Effector memory CD8-positive, alpha-beta T cell (primary cell): ENCODE results near the gene DENND5B.
A peak's percentile ranks its signal among the peaks of the same experiment; 100 is the strongest.
"Not testable (repeated sequence)": the region's sequence is repeated elsewhere in the genome, so short reads cannot be mapped to it uniquely, and the experiment has no call there.

Source experiments
- ATAC-seq: fragments of 150-1000 bp; cut with Tn5 transposase; replicated peaks from 2 replicates; pipeline ENCODE4 v1.10.0; 2021; ENCODE audit warnings: mild to moderate bottlenecking, moderate library complexity
- DNase-seq, 3 experiments: peaks; one replicate each; pipeline ENCODE4 v3.0.0; 2021
- H3K27ac Mint-ChIP-seq, 2 donors: one replicate each; pipeline ENCODE4 v1.8.0; 2022; ENCODE audit warnings: mild to moderate bottlenecking in 2 of 2, mixed read lengths in 2 of 2, moderate library complexity in 2 of 2
- H3K27me3 Mint-ChIP-seq, 2 donors: one replicate each; pipeline ENCODE4 v1.8.0; 2022; ENCODE audit warnings: mixed read lengths in 2 of 2
- H3K36me3 Mint-ChIP-seq: one replicate; pipeline ENCODE4 v1.8.0; 2022; ENCODE audit warnings: mild to moderate bottlenecking, moderate library complexity, mixed read lengths; ENCODE audit not compliant: insufficient read depth
- H3K4me1 Mint-ChIP-seq, 2 donors: one replicate each; pipeline ENCODE4 v1.8.0; 2022; ENCODE audit warnings: low read depth in 2 of 2, mixed read lengths in 2 of 2
- H3K4me3 Mint-ChIP-seq, 2 donors: one replicate each; pipeline ENCODE4 v1.8.0; 2022; ENCODE audit warnings: mild to moderate bottlenecking in 2 of 2, mixed read lengths in 2 of 2, moderate library complexity in 2 of 2
- H3K9me3 Mint-ChIP-seq, 2 donors: one replicate each; pipeline ENCODE4 v1.8.0; 2022; ENCODE audit warnings: mixed read lengths in 2 of 2

The DENND5B gene

GRCh38 chr12:31386364-31386777 is 204.6 kb downstream of the DENND5B start:
- ATAC-seq (no peak), DNase-seq (no peak)
- H3K4me1 Mint-ChIP-seq, result no peaks in the 10 kb centered on the region
- H3K27me3 Mint-ChIP-seq, result peaks cover 30 to 39% of the 10 kb centered on the region in 2 donors
- H3K9me3 Mint-ChIP-seq, result no peaks in the 10 kb centered on the region
- H3K27ac Mint-ChIP-seq, result no peak overlapping the region
- H3K36me3 Mint-ChIP-seq, result peaks cover 3% of the 10 kb centered on the region
- no peak overlapping the region for H3K4me3 Mint-ChIP-seq

- not testable (repeated sequence) for H3K9me3 Mint-ChIP-seq, ATAC-seq, H3K27ac Mint-ChIP-seq, H3K27me3 Mint-ChIP-seq, H3K4me3 Mint-ChIP-seq, DNase-seq, H3K4me1 Mint-ChIP-seq, H3K36me3 Mint-ChIP-seq
Observed at GRCh38 chr12:31377210-31377609, 213.7 kb downstream of the DENND5B start.

DNA sequence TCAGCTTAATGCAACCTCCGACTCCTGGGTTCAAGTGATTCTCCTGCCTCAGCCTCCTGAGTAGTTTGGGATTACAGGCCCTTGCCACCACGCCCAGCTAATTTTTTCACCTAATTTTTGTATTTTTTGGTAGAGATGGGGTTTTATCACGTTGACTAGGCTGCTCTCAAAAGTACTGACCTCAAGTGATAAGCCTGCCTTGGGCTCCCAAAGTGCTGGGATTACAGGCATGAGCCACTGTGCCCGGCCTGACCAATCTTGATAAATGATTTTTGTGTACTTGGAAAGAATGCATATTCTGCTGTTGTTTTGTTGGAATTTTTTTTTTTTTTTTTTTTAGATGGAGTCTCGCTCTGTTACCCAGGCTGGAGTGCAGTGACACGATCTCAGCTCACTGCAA is 215.5 kb downstream of the DENND5B start:
- not testable (repeated sequence) for H3K36me3 Mint-ChIP-seq, H3K9me3 Mint-ChIP-seq, H3K27me3 Mint-ChIP-seq, H3K4me3 Mint-ChIP-seq, H3K27ac Mint-ChIP-seq, ATAC-seq, DNase-seq, H3K4me1 Mint-ChIP-seq

- DNase-seq (no peak), ATAC-seq (no peak)
- Mint-ChIP-seq H3K27me3 (peaks cover 9 to 11% of the 10 kb centered on the region in 2 donors), H3K9me3 (no peaks in the 10 kb centered on the region), H3K27ac (no peak overlapping the region), H3K36me3 (no peaks in the 10 kb centered on the region), H3K4me3 (no peak overlapping the region), H3K4me1 (no peaks in the 10 kb centered on the region)
Observed at GRCh38 chr12:31371256-31371620, 219.7 kb downstream of the DENND5B start.

GRCh38 chr12:31370531-31371255 is 220.2 kb downstream of the DENND5B start:
- Mint-ChIP-seq H3K27ac (no peak overlapping the region), H3K27me3 (peaks cover 9 to 11% of the 10 kb centered on the region in 2 donors)
- ATAC-seq, result no peak

DNA sequence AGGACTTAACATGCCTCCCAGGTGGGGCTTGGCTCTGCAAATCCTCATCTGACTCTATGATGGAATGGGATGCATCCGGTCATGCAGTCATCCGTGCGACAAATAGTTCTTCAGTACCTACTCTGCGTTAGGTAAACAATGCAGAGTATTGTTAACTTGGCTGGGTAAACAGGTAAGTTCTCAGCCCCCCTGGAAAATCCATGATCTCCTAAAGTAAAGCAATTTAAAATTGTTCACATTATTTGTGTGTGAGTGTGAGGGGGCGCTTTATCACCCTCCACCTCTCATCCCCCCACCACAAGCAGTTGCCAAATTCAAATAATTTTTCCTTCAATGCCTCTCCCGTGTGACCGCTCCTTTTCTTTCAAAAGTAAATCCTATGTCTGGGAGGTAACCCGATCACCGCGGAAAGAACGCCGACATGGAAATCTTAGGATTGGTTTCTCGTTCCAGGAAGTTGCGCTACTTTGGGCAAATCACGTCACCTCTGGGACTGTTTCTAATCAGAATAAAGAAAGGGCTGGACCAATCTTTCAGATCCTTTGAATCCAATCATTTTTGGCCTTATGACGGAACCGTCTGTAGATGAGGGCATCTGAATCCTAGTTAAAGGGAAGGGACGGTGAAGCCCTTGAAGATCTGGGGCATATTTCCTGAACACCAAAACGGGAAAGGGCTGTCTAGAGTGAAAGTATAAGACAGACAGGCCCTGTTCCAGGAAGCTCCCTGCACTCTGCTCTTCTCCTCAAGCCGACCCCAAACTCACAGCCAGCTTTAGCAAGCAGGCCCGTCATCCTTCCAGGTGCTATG is 221.0 kb downstream of the DENND5B start:
- no peaks in the 10 kb centered on the region for H3K9me3 Mint-ChIP-seq
- no peaks in the 10 kb centered on the region for H3K36me3 Mint-ChIP-seq
- ATAC-seq (no peak), DNase-seq (no peak)
- H3K4me3 Mint-ChIP-seq, result no peak overlapping the region
- peaks cover 9 to 11% of the 10 kb centered on the region in 2 donors for H3K27me3 Mint-ChIP-seq
- no peak overlapping the region for H3K27ac Mint-ChIP-seq
- no peaks in the 10 kb centered on the region for H3K4me1 Mint-ChIP-seq

More at GRCh38 chr12:31370531-31371255, 220.2 kb downstream of the DENND5B start:
- Mint-ChIP-seq H3K4me3 (no peak overlapping the region), H3K36me3 (no peaks in the 10 kb centered on the region), H3K9me3 (no peaks in the 10 kb centered on the region), H3K4me1 (no peaks in the 10 kb centered on the region)
- no peak for DNase-seq

DNA sequence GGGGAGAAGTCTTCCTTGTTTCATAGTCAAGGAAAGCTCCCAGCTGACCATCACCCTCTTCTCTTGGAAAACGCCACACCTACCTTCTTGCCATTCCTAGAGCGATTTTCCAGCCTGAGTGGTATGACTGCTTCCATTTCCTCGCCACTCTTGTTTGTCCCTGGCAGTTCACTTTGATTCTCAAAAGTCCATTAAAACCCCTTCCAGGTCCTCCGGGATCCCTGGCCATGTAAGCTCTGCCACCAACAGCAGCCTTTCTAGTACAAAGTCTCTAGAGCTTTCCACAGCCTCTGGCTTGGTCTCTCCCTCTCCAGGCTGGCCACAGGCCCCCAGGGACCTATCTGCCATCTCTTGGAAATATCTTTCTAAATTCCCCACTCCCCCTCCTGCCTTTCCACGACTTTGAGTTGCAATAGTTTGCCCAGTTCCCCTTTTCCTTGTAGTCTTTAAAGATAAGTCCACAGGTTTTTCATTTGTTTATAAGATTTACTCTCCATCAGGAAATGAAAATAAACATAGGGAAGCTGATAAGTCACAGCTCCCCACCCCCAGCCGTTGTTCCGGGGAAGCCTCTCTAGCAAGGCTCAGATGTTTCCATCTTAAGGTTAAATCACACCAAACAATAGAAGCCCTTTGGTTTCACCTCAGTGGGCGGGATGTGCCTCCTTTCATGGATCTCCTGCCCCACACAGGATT is 222.1 kb downstream of the DENND5B start:
- Mint-ChIP-seq H3K9me3 (no peaks in the 10 kb centered on the region), H3K27ac (no peak overlapping the region)

GRCh38 chr12:31366104-31366621 is 224.8 kb downstream of the DENND5B start:
- no peak overlapping the region for H3K4me3 Mint-ChIP-seq
- H3K27me3 Mint-ChIP-seq, result peaks cover 9 to 18% of the 10 kb centered on the region in 2 donors
- peaks cover 13 to 16% of the 10 kb centered on the region in 2 donors for H3K4me1 Mint-ChIP-seq
- DNase-seq (no peak), ATAC-seq (no peak)
- no peaks in the 10 kb centered on the region for H3K36me3 Mint-ChIP-seq
- no peaks in the 10 kb centered on the region for H3K9me3 Mint-ChIP-seq
- H3K27ac Mint-ChIP-seq, result no peak overlapping the region

More for the DNA sequence above, 222.1 kb downstream of the DENND5B start:
- no peak for ATAC-seq
- no peaks in the 10 kb centered on the region for H3K4me1 Mint-ChIP-seq
- no peak for DNase-seq
- no peak overlapping the region for H3K4me3 Mint-ChIP-seq
- no peaks in the 10 kb centered on the region for H3K36me3 Mint-ChIP-seq
- peaks cover 9 to 11% of the 10 kb centered on the region in 2 donors for H3K27me3 Mint-ChIP-seq

- Mint-ChIP-seq H3K27me3 (peaks cover 5 to 7% of the 10 kb centered on the region in 2 donors), H3K9me3 (no peaks in the 10 kb centered on the region), H3K4me3 (no peak overlapping the region), H3K27ac (no peak overlapping the region), H3K4me1 (peaks cover 13 to 16% of the 10 kb centered on the region in 2 donors), H3K36me3 (no peaks in the 10 kb centered on the region)
- ATAC-seq, result no peak
- no peak for DNase-seq
Observed at GRCh38 chr12:31363831-31364230, 227.1 kb downstream of the DENND5B start.

DNA sequence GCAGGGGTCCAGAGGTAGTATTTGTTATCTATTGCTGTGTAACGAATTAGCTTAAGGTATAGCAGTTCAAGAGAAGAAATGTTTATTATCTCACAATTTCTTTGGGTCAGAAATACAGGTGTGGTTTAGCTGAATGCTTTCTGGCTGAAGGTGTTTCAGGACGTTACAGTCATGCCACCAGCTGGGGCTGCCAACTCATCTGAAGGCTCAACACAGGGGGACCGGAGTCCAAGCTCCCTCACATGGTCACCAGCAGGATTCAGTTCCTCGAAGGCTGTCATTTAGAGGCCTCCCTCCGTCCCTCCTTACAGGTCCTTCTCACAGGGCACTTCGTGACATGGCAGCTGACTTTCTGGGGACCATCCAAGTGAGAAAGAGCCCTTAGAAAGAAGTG is 227.5 kb downstream of the DENND5B start:
- H3K9me3 Mint-ChIP-seq, result no peaks in the 10 kb centered on the region
- ATAC-seq (no peak), DNase-seq (no peak)
- H3K27me3 Mint-ChIP-seq, result peaks cover under 1 to 7% of the 10 kb centered on the region in 2 donors
- H3K36me3 Mint-ChIP-seq, result no peaks in the 10 kb centered on the region
- H3K4me3 Mint-ChIP-seq, result peak overlapping the region in 1 of 2 donors; percentile 68
- H3K4me1 Mint-ChIP-seq, result peaks cover 13 to 16% of the 10 kb centered on the region in 2 donors
- H3K27ac Mint-ChIP-seq, result peak overlapping the region in 1 of 2 donors; percentile 83

DNA sequence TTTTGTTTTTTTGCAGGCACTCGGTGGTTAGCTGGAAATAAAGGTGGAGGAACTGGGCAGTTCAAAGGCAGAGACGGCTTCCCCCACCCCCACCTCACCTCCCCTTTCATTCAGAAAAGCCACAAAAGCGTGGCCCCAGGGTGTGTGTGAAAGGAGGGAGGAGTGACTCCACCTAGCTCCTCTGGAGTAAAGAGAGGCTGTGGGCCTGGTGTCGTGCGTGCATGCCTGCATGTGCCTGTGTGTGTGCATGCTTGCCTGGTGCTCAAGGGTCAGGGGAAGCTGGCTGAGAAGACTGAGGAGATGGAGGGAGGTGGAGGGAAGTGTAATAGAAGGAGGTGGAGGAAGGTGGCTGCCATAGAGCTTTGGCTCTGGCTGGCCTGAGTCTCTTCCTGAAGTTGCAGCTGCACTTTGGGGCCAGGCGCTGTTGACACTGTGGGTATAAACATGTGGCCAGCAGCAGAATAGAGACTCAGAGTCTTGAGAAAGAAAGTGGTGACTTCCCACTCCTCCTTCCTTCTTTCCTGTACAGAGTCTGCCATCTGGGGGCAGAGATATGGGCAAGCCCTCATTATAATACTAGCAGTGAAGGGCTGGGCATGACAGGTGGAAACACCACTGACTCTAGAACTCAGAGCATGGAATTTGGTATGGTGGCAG is 228.0 kb downstream of the DENND5B start:
- Mint-ChIP-seq H3K27me3 (peaks cover 0 to 7% of the 10 kb centered on the region in 2 donors), H3K27ac (peak overlapping the region; percentile 79 to 83), H3K4me1 (peaks cover 13 to 16% of the 10 kb centered on the region in 2 donors), H3K9me3 (no peaks in the 10 kb centered on the region), H3K36me3 (no peaks in the 10 kb centered on the region), H3K4me3 (peak overlapping the region; percentile 62 to 68)
- DNase-seq, result peak in 1 of 3 experiments; percentile 6
- ATAC-seq, result peak; percentile 59

DNA sequence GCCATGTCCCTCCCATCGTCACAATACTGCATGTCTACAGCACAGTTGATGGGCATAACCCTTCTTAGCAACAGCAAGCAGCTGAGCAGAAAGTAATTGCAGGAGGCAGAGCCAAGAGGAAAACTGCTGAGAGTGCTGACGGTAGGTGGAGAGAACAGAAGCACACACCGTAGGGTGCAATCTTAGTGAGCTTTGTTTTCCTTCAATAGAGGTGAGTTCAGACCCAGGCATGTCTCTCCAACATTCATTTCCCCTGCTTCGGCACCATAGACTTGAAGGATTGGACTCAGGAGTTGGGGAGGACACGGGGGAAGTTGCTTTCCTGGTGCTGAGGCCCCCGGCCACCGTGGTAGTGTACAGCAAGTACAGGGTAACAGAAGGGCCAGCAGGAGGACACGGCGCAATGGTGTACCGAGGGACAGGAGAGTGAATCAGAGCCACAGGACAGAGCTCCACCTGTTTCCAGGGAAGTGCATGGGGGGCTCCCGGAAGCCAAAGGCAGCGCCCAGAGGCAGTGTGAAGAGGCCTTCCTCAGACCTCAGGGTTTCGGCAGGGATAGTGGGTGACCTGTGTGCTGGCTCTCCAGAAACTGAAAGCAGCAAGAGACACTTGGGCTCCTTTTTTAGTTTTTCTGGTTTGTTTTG is 228.7 kb downstream of the DENND5B start:
- H3K27me3 Mint-ChIP-seq, result peaks cover 0 to 7% of the 10 kb centered on the region in 2 donors
- ATAC-seq (peak; percentile 29), DNase-seq (no peak)
- no peaks in the 10 kb centered on the region for H3K9me3 Mint-ChIP-seq
- no peaks in the 10 kb centered on the region for H3K36me3 Mint-ChIP-seq
- peak overlapping the region; percentile 62 to 68 for H3K4me3 Mint-ChIP-seq
- H3K27ac Mint-ChIP-seq, result peak overlapping the region; percentile 79 to 83
- peaks cover 13 to 16% of the 10 kb centered on the region in 2 donors for H3K4me1 Mint-ChIP-seq
